Retina (tissue), 1 donor: ENCODE data around the gene PRPF6.

ENCODE experiments used
- DNase-seq: peaks from one replicate; pipeline ENCODE4 v3.0.0-alpha.2; 2016

Gene PRPF6

DNA sequence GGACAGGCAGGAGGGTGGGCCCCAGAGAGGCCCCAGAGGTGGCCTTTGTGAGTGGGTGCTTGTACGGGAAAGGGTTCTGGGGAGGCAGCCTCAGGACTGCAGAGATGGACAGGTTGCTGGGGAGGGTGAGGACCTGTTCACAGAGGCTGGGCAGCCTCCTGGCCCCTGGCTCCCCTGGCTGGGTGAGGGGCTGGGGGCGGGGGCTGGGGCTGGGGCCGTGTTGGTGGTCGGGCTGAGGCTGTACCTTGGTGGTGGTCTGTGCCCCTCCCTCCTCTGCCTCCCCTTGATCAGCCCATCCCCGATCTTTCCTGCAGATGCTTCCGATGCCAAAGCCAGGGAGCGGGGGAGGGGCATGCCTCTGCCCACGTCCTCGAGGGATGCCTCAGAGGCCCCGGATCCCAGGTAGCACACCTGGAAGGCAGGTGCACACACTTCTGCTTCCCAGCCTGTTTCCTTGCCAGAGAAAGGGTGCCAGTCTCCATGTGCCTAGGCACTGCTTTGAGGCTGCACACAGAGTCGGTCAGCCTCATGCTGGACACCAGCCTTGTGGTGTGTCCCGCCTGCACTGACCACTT lies 86.9 kb downstream of the PRPF6 start:
- DNase-seq = no peak

GRCh38 chr20:64068386-64069208 lies 87.7 kb downstream of the PRPF6 start:
- DNase-seq = no peak

DNA sequence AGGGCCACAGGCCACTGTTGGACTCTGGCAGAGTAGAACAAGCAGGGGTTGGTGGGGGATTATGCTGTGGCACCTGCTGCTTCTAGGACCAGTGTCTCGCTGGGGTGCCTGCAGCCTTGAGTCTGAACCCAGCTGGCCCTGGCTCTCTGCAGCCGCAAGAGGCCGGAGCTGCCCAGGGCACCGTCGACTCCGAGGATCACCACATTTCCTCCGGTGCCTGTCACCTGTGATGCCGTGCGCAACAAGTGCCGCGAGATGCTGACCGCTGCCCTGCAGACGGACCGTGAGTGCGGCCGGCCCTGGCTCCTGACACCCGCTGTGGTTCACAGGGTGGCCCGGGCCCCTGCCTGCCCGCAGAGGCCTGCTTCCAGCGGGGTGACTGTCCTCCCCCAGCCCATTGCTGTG lies 88.3 kb downstream of the PRPF6 start:
- DNase-seq = no peak

DNA sequence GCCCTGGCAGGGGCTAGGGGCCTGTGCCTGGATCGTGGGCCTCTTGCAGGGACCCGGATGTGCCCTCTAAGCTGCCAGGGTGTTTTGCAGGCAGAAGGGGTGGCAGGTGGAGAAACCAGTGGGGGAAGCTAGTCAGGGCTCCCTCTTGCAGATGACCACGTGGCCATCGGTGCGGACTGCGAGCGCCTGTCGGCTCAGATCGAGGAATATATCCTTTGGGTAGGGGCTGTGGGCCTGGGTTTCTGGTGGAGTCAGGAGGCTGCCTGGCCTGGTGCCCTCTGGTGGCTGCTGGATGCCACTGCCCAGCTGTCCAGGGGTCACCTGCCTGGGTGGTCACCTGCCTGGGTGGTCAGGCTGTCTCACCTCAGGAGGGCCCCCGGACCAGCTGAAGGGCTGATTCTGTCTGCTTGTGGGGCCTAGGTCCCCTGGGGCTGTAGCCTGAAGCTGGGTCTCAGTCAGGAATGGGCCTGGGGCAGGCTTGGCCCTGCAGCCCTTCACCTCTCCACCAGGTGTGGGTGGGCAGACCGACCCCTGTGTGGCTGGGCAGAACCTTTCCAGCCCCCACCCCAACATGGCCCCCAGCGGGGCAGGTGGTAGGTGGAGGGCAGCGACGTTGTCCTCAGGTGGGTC lies 88.8 kb downstream of the PRPF6 start:
- DNase-seq = peak; percentile 67

GRCh38 chr20:64070244-64070993 lies 89.5 kb downstream of the PRPF6 start:
- DNase-seq = no peak

GRCh38 chr20:64071341-64072332 lies 90.7 kb downstream of the PRPF6 start:
- no peak for DNase-seq

- no peak for DNase-seq
Measured at GRCh38 chr20:64072498-64073063, 91.6 kb downstream of the PRPF6 start.

DNA sequence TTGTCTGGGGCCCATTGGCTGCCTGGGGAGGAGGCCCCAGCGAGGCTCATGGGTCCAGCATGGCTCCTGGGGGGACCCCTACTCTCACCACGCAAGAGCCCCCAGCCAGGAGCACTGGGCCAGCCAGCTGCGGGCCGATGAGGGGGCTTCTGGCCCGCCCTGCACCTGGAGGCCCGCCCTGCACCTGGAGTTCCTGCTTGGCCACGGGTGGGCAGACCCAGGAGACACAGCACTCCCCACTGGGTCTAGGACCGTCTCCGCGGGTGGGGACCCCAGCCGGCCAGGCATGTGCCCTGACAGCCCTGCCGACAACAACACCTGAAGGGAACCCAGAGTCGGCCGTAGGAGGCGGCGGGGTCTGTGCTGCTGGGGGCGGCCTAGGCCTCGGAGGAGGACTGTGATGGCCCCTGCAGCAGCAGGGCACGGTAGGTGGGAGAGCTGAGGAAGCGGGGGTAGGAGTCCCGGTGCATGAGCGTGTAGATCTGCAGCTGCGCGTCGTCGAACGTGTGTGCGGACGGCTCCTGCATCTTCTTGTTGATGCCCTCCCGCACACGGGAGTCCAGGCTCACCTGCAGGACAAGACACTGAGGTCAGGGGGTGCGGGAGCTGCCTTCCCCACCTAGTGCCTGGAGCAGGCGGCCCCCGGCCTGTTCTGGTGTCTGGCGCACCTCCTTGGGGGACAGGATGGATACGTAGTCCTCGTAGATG lies 92.7 kb downstream of the PRPF6 start:
- DNase-seq = no peak

GRCh38 chr20:64074184-64074789 lies 93.4 kb downstream of the PRPF6 start:
- DNase-seq = no peak

GRCh38 chr20:64074963-64075362 lies 94.0 kb downstream of the PRPF6 start:
- no peak for DNase-seq

DNA sequence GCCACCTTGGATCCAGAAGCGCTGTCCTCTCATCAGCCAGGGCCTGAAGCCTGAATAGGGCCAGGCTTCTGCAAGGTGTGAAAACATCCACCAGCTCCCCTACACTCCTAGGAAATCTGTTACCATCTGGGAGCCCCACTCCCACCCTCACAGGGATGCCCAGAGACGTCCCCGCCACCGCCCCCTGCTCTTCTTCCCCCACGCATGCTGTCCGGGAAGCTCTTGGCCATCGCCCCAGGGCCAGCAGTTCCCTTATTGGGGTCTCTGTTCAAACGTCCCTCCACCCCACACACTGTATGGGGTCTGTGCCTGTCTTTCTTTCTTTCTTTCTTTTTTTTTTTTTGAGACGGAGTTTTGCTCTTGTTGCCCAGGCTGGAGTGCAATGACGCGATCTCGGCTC lies 94.6 kb downstream of the PRPF6 start:
- no peak for DNase-seq

DNA sequence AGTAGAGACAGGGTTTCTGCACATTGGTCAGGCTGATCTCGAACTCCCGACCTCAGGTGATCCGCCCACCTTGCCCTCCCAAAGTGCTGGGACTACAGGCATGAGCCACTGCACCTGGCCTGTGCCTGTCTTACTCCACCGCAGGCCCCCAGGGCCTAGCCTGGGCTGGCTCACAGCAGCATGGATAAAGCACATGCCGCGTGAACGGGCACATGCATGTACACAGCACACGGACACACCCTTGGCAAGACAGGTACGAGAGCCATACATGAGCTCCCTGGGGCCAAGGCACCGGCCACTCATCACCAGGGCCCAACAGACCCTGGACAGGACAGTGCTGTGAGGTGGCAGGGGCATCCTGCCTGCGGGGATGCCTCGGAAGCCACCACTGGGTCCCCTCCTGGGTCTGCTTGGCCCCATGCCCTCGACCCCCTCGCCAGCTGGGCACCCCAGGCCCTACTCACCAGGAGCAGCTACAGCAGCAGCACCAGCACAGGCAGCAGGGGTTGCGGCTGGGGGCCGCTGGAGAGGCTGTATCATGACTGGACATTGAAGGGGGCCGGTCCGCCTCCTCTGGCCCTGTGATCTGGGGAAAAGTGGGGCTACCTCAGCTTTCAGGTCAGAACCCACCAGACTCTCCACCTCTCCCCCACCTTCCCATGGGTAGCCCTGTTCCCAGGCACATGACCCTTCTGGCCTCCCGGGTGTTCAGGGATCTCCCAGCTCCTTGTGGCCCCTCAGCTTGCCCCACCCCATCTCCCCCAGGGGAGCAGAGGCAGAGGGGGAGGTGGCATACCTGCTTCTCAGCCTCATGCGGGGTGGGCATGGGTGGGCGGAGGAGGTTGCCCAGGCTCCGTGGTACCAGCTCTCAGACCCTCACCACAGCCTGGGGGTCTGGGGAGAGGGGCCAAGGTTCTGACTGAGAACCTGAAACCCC lies 95.4 kb downstream of the PRPF6 start:
- no peak for DNase-seq

GRCh38 chr20:64077094-64077493 lies 96.2 kb downstream of the PRPF6 start:
- DNase-seq = no peak

DNA sequence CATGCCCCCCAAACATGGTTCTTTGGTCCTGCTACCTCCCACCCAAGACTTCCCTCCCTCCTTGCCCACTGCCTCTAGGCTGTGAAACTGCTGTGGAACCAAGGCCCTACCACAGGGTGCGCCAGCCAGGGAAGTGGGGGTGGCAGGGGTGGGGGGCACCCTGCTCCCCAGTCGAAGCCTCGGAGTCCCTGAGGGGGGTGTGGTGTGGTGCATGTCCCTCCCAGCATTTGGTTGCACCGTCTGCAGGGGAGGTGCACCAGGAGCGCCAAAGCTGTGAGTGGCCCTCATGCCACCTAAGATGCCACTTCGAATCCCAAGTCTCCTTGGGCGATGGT lies 96.6 kb downstream of the PRPF6 start:
- DNase-seq = no peak

- DNase-seq = no peak
Measured at GRCh38 chr20:64077876-64078551, 97.1 kb downstream of the PRPF6 start.

- no peak for DNase-seq
Measured at GRCh38 chr20:64078934-64079272, 98.0 kb downstream of the PRPF6 start.

GRCh38 chr20:64079273-64080012 lies 98.5 kb downstream of the PRPF6 start, which contains the start of gene RGS19:
Gene RGS19, minus strand, starts transcription at chr20:64079518. Its CDS starts 2,632 bp downstream, at chr20:64076886.
- peak; percentile 48 for DNase-seq
